HG02870 (cell line): ENCODE measurements around the gene ARID4A.
"Not testable (repeated sequence)": the region's sequence is repeated elsewhere in the genome, so short reads cannot be mapped to it uniquely, and the experiment has no call there.

Experiments used
- ATAC-seq: cut with Tn5 transposase; IDR thresholded peaks from one replicate; pipeline ENCODE4 v1.9.1; 2021; ENCODE audit warnings: mild to moderate bottlenecking, moderate library complexity; ENCODE audit not compliant: unreplicated experiment

ARID4A gene

GRCh38 chr14:58292187-58292586 lies 6.2 kb upstream of the ARID4A start:
- no peak for ATAC-seq

- no peak for ATAC-seq
Measured at GRCh38 chr14:58294201-58294600, 4.2 kb upstream of the ARID4A start.

- ATAC-seq = no peak
Measured at GRCh38 chr14:58296726-58297125, 1.6 kb upstream of the ARID4A start.

- ATAC-seq = no peak
Measured at GRCh38 chr14:58297412-58297761, 968 bp upstream of the ARID4A start.

- ATAC-seq = peak; percentile 79
Measured at GRCh38 chr14:58297762-58298476, 436 bp upstream of the ARID4A start.

GRCh38 chr14:58299401-58300330 lies 1.3 kb downstream of the ARID4A start:
- no peak for ATAC-seq

GRCh38 chr14:58301416-58301815 lies 3.1 kb downstream of the ARID4A start:
- ATAC-seq = no peak

- ATAC-seq = no peak
Measured at GRCh38 chr14:58305730-58306129, 7.4 kb downstream of the ARID4A start.

GRCh38 chr14:58307597-58308316 lies 9.4 kb downstream of the ARID4A start:
- ATAC-seq = no peak

GRCh38 chr14:58309086-58309485 lies 10.7 kb downstream of the ARID4A start:
- ATAC-seq = no peak

GRCh38 chr14:58313699-58314098 lies 15.3 kb downstream of the ARID4A start:
- no peak for ATAC-seq

GRCh38 chr14:58315606-58316005 lies 17.3 kb downstream of the ARID4A start:
- no peak for ATAC-seq

- ATAC-seq = no peak
Measured at GRCh38 chr14:58327019-58327418, 28.7 kb downstream of the ARID4A start.

GRCh38 chr14:58331111-58331510 lies 32.8 kb downstream of the ARID4A start:
- peak; percentile 92 for ATAC-seq

- no peak for ATAC-seq
Measured at GRCh38 chr14:58332561-58332960, 34.2 kb downstream of the ARID4A start.

GRCh38 chr14:58339666-58340065 lies 41.3 kb downstream of the ARID4A start:
- not testable (repeated sequence) for ATAC-seq

GRCh38 chr14:58341152-58341748 lies 42.9 kb downstream of the ARID4A start:
- ATAC-seq = no peak

- not testable (repeated sequence) for ATAC-seq
Measured at GRCh38 chr14:58343535-58343934, 45.2 kb downstream of the ARID4A start.

- no peak for ATAC-seq
Measured at GRCh38 chr14:58353516-58354299, 55.4 kb downstream of the ARID4A start.

- ATAC-seq = no peak
Measured at GRCh38 chr14:58354808-58355207, 56.5 kb downstream of the ARID4A start.
